ENCODE results near the gene LRRC56. TPM values are rescaled to one million over a fixed set of nuclear protein-coding genes. Genes with fewer than 3 reads are reported as not detected.

Gene LRRC56
- total and polyA plus RNA-seq, 2 donors from 2014 or later, result 1.2 to 7.7 TPM

DNA sequence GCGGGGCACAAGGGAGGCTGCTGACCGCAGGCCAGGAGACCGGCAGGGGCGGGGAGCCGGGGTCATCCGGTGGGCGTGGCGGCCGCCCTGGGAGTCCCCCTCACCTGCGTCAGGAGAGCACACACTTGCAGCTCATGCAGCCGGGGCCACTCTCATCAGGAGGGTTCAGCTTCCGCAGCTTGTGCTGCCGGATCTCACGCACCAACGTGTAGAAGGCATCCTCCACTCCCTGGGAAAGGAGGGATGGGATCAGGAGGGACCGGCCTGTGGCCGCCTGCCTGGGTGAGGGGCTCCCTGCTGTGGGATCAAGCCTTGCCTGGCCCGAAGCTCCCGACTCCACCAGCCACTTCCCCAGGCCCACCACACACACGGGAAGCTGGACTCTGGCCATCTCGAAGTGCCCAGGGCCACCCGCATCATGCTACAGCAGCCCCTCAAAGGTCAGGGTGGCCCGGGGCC lies 4.8 kb upstream of the LRRC56 start:
- intact Hi-C loops (cut with DNase I), result no loop called here

GRCh38 chr11:532986-533585 lies 4.2 kb upstream of the LRRC56 start:
- no peak overlapping the region for H3K4me3 ChIP-seq (ENCODE audit: low read length in 3 of 3)
- no peaks in the 10 kb centered on the region for H3K36me3 ChIP-seq (ENCODE audit: control insufficient read depth in 2 of 3, insufficient read depth in 3 of 3, low read length in 3 of 3)
- no peak for TF ChIP-seq CTCF (IDR thresholded peaks at IDR 0.05; ENCODE audit: borderline replicate concordance, extremely low read depth, insufficient read depth)
- no peak overlapping the region for H3K27ac ChIP-seq (ENCODE audit: low read depth in 2 of 2, low read length in 2 of 2)
- FAIRE-seq (no peak), DNase-seq (peak in 2 of 5 donors; percentile 56 to 79)
- intact Hi-C loops (cut with DNase I), result no loop called here
- H3K9me3 ChIP-seq (ENCODE audit: control insufficient read depth in 2 of 3, insufficient read depth in 1 of 3, low read length in 3 of 3), result no peaks in the 10 kb centered on the region
- H3K9ac ChIP-seq (ENCODE audit: low read length in 3 of 3), result no peak overlapping the region
- no peaks in the 10 kb centered on the region for H3K27me3 ChIP-seq (ENCODE audit: control insufficient read depth, insufficient read depth, low read length)
- H3K4me1 ChIP-seq (ENCODE audit: control insufficient read depth in 2 of 3, insufficient read depth in 2 of 3, low read depth in 1 of 3, low read length in 3 of 3), result peaks cover 0 to 23% (median 4%) of the 10 kb centered on the region in 3 donors

More for the DNA sequence above, 4.8 kb upstream of the LRRC56 start:
- no peak overlapping the region for H3K27ac ChIP-seq (ENCODE audit: low read depth in 2 of 2, low read length in 2 of 2)
- H3K4me3 ChIP-seq (ENCODE audit: low read length in 3 of 3), result no peak overlapping the region
- H3K4me1 ChIP-seq (ENCODE audit: control insufficient read depth in 2 of 3, insufficient read depth in 2 of 3, low read depth in 1 of 3, low read length in 3 of 3), result peaks cover 0 to 19% (median 4%) of the 10 kb centered on the region in 3 donors
- H3K36me3 ChIP-seq (ENCODE audit: control insufficient read depth in 2 of 3, insufficient read depth in 3 of 3, low read length in 3 of 3), result no peaks in the 10 kb centered on the region
- no peak for TF ChIP-seq CTCF (IDR thresholded peaks at IDR 0.05; ENCODE audit: borderline replicate concordance, extremely low read depth, insufficient read depth)
- FAIRE-seq (no peak), DNase-seq (peak in 1 of 5 donors; percentile 45)
- no peak overlapping the region for H3K9ac ChIP-seq (ENCODE audit: low read length in 3 of 3)
- H3K27me3 ChIP-seq (ENCODE audit: control insufficient read depth, insufficient read depth, low read length), result no peaks in the 10 kb centered on the region
- H3K9me3 ChIP-seq (ENCODE audit: control insufficient read depth in 2 of 3, insufficient read depth in 1 of 3, low read length in 3 of 3), result no peaks in the 10 kb centered on the region

- no peak overlapping the region for H3K27ac ChIP-seq (ENCODE audit: low read depth in 2 of 2, low read length in 2 of 2)
- DNase-seq (peak in 1 of 5 donors; percentile 54), FAIRE-seq (no peak)
- H3K4me1 ChIP-seq (ENCODE audit: control insufficient read depth in 2 of 3, insufficient read depth in 2 of 3, low read depth in 1 of 3, low read length in 3 of 3), result peaks cover 0 to 23% (median 4%) of the 10 kb centered on the region in 3 donors
- H3K9ac ChIP-seq (ENCODE audit: low read length in 3 of 3), result peak overlapping the region in 1 of 3 donors; percentile 24
- H3K36me3 ChIP-seq (ENCODE audit: control insufficient read depth in 2 of 3, insufficient read depth in 3 of 3, low read length in 3 of 3), result no peaks in the 10 kb centered on the region
- no peaks in the 10 kb centered on the region for H3K27me3 ChIP-seq (ENCODE audit: control insufficient read depth, insufficient read depth, low read length)
- H3K9me3 ChIP-seq (ENCODE audit: control insufficient read depth in 2 of 3, insufficient read depth in 1 of 3, low read length in 3 of 3), result no peaks in the 10 kb centered on the region
- H3K4me3 ChIP-seq (ENCODE audit: low read length in 3 of 3), result peak overlapping the region in 1 of 3 donors; percentile 67
- TF ChIP-seq CTCF (IDR thresholded peaks at IDR 0.05; ENCODE audit: borderline replicate concordance, extremely low read depth, insufficient read depth), result no peak
- intact Hi-C loops (cut with DNase I), result no loop called here
These were observed 3.5 kb upstream of the LRRC56 start for GRCh38 chr11:533586-534395.
